ENCODE measurements around the gene KBTBD12. TPM values are rescaled to one million over a fixed set of nuclear protein-coding genes. Genes with fewer than 3 reads are reported as not detected.
"Not testable (repeated sequence)": the region's sequence is repeated elsewhere in the genome, so short reads cannot be mapped to it uniquely, and the experiment has no call there.

Gene KBTBD12, protein sequence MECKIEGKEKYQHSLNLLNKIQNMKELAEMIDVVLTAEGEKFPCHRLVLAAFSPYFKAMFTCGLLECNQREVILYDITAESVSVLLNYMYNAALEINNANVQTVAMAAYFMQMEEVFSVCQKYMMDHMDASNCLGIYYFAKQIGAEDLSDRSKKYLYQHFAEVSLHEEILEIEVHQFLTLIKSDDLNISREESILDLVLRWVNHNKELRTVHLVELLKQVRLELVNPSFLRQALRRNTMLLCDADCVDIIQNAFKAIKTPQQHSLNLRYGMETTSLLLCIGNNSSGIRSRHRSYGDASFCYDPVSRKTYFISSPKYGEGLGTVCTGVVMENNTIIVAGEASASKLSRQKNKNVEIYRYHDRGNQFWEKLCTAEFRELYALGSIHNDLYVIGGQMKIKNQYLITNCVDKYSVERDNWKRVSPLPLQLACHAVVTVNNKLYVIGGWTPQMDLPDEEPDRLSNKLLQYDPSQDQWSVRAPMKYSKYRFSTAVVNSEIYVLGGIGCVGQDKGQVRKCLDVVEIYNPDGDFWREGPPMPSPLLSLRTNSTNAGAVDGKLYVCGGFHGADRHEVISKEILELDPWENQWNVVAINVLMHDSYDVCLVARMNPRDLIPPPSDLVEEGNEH
- 1 to 10 TPM; 1.5 to 4.4 TPM for total RNA-seq

- DNase-seq (ENCODE audit: low spot score): no peak
- peak in 1 of 2 donors; percentile 27 for TF ChIP-seq CTCF (IDR thresholded peaks at IDR 0.05)
- peaks cover 0 to 38% of the 10 kb centered on the region in 2 donors for H3K4me1 ChIP-seq
Observed at GRCh38 chr3:127915115-127915936, at the start of gene KBTBD12. Gene KBTBD12 (plus strand): TSS chr3:127915232. CDS start chr3:127923062, 7,830 bp downstream.

GRCh38 chr3:127865941-127866340 lies 49.1 kb upstream of the KBTBD12 start:
- no peak overlapping the region for H3K27ac ChIP-seq
- DNase-seq (ENCODE audit: low spot score): no peak
- no peak for TF ChIP-seq CTCF (IDR thresholded peaks at IDR 0.05)
- H3K27me3 ChIP-seq: no peaks in the 10 kb centered on the region
- no peaks in the 10 kb centered on the region for H3K36me3 ChIP-seq
- no peaks in the 10 kb centered on the region for H3K4me1 ChIP-seq
- no peak overlapping the region for H3K4me3 ChIP-seq
- no peaks in the 10 kb centered on the region for H3K9me3 ChIP-seq

More at GRCh38 chr3:127915115-127915936, at the start of gene KBTBD12:
- H3K36me3 ChIP-seq: no peaks in the 10 kb centered on the region
- H3K4me3 ChIP-seq: peak within 1 kb of the TSS; percentile 37 to 51
- no peaks in the 10 kb centered on the region for H3K27me3 ChIP-seq
- no peaks in the 10 kb centered on the region for H3K9me3 ChIP-seq
- peak within 1 kb of the TSS; percentile 62 to 66 for H3K27ac ChIP-seq

- no peaks in the 10 kb centered on the region for H3K36me3 ChIP-seq
- no peaks in the 10 kb centered on the region for H3K27me3 ChIP-seq
- H3K4me3 ChIP-seq: no peak overlapping the region
- H3K9me3 ChIP-seq: no peaks in the 10 kb centered on the region
- DNase-seq (ENCODE audit: low spot score): no peak
- TF ChIP-seq CTCF (IDR thresholded peaks at IDR 0.05): no peak
- no peak overlapping the region for H3K27ac ChIP-seq
- no peaks in the 10 kb centered on the region for H3K4me1 ChIP-seq
Observed at GRCh38 chr3:127867412-127867811, 47.6 kb upstream of the KBTBD12 start.

DNA sequence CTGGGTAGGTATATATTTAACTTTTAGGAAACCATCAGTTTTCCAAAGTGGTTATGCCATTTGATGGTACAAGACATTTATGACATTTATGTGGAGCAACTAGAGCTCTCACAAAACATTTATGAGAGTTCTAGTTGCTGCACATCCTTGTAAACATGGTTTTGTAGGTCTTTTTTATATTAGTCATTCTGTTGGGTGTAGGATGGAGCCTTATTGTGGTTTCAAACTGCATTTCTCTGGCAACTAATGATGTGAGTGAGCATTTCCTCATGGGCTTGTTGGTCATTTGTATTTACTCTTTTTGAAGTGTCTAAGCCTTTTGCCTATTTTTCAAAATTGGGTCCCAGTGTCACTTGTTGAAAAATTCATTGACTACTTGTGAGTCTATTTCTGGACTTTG lies 47.0 kb upstream of the KBTBD12 start:
- Histone ChIP-seq H3K27me3 (no peaks in the 10 kb centered on the region), H3K36me3 (no peaks in the 10 kb centered on the region), H3K4me1 (no peaks in the 10 kb centered on the region), H3K4me3 (no peak overlapping the region), H3K27ac (no peak overlapping the region), H3K9me3 (no peaks in the 10 kb centered on the region)
- no peak for DNase-seq (ENCODE audit: low spot score)
- no peak for TF ChIP-seq CTCF (IDR thresholded peaks at IDR 0.05)

DNA sequence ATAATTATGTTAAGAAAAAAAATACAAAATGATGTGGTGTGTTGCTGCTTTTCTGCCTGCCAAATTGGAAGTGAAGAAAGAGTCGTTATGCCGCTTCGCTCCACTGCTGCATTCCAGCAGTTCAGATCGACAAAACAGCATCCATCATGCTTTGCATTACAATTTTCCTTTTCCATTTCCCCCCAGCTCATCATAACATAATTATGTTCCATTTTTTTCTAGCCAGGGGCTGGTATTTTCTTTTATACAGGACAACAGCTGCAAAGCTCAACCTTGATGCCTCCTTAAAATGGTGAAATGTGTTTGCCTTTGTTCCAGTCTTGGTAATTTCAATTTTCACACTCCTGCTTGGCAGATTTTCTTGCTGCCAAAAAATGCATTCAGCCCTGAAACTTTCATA lies 44.9 kb upstream of the KBTBD12 start:
- H3K27me3 ChIP-seq: no peaks in the 10 kb centered on the region
- DNase-seq (ENCODE audit: low spot score): no peak
- TF ChIP-seq CTCF (IDR thresholded peaks at IDR 0.05): no peak
- H3K4me1 ChIP-seq: no peaks in the 10 kb centered on the region
- no peaks in the 10 kb centered on the region for H3K9me3 ChIP-seq
- no peak overlapping the region for H3K4me3 ChIP-seq
- no peaks in the 10 kb centered on the region for H3K36me3 ChIP-seq
- H3K27ac ChIP-seq: no peak overlapping the region

DNA sequence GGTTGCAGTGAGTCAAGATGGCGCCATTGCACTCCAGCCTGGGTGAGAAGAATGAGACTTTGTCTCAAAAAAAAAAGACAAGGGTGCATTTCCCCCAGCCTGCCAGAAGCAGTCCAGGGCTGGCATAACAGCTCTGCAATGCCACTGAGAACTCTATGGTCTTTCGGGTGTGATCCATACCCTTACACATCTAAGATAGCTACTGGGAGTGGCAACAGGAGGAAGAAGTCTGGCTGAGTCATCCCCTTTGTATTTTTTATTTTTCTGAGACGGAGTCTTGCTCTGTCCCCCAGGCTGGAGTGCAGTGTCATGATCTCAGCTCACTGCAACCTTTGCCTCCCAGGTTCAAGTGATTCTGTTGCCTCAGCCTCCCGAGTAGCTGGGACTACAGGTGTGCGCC lies 40.9 kb upstream of the KBTBD12 start:
- H3K4me1 ChIP-seq; H3K36me3 ChIP-seq; H3K27me3 ChIP-seq; H3K9me3 ChIP-seq; H3K4me3 ChIP-seq; DNase-seq (ENCODE audit: low spot score); H3K27ac ChIP-seq: not testable (repeated sequence)

Data from right atrium auricular region (tissue), 2 donors.